Measurements from ENCODE around the gene KBTBD13. TPM values are rescaled to one million over a fixed set of nuclear protein-coding genes. Genes with fewer than 3 reads are reported as not detected.

Gene KBTBD13
- not detected for polyA plus RNA-seq (2012; ENCODE audit: insufficient read length, low read depth)

DNA sequence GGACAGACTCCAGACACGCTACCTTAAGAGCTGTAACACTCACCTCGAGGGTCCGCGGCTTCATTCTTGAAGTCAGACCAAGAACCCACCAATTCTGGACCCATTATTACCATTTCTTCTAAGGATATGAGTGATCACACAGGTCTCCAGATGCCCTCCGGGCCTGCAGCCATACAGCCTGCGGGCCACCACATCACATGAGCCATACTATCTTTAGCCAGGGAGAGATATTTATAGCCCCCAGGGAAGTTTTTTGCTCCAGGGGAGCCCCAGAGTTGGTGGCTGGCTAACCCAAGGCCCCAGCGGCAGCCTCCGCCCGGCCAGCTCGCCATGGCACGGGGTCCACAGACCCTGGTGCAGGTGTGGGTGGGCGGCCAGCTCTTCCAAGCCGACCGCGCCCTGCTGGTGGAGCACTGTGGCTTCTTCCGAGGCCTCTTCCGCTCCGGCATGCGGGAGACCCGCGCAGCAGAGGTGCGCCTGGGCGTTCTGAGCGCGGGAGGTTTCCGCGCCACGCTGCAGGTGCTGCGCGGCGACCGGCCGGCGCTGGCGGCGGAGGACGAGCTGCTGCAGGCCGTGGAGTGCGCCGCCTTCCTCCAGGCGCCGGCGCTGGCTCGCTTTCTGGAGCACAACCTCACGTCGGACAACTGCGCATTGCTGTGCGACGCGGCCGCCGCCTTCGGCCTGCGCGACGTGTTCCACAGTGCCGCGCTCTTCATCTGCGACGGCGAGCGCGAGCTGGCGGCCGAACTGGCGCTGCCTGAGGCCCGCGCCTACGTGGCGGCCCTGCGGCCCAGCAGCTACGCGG lies at the start of gene KBTBD13:
Gene KBTBD13 (plus strand): TSS at position 261 of the 805 bp plus-strand sequence. CDS start 70 bp downstream, at position 331.
- no peak for TF ChIP-seq REST (IDR thresholded peaks at IDR 0.05; ENCODE audit: insufficient read depth in 1 of 2, low read depth in 2 of 2, low read length in 2 of 2)
- TF ChIP-seq POLR2AphosphoS5 (IDR thresholded peaks at IDR 0.05; ENCODE audit: low read depth, low read length): no peak
- TF ChIP-seq FOXP2 (optimal IDR thresholded peaks at IDR 0.05; ENCODE audit: borderline replicate concordance, extremely low read depth, extremely low read length, insufficient read depth): no peak
- TF ChIP-seq SIN3A (IDR thresholded peaks at IDR 0.05; ENCODE audit: borderline replicate concordance, insufficient read depth, low read length): no peak
- TF ChIP-seq TAF1 (IDR thresholded peaks at IDR 0.05; ENCODE audit: borderline replicate concordance, insufficient read depth, low read length): no peak

- TF ChIP-seq TAF1 (IDR thresholded peaks at IDR 0.05; ENCODE audit: borderline replicate concordance, insufficient read depth, low read length) (no peak), SIN3A (IDR thresholded peaks at IDR 0.05; ENCODE audit: borderline replicate concordance, insufficient read depth, low read length) (no peak), REST (IDR thresholded peaks at IDR 0.05; ENCODE audit: insufficient read depth in 1 of 2, low read depth in 2 of 2, low read length in 2 of 2) (no peak), POLR2AphosphoS5 (IDR thresholded peaks at IDR 0.05; ENCODE audit: low read depth, low read length) (no peak), FOXP2 (optimal IDR thresholded peaks at IDR 0.05; ENCODE audit: borderline replicate concordance, extremely low read depth, extremely low read length, insufficient read depth) (no peak)
These were observed 49.8 kb upstream of the KBTBD13 start for GRCh38 chr15:65026756-65027155.

GRCh38 chr15:65027593-65027992 lies 49.0 kb upstream of the KBTBD13 start:
- no peak for TF ChIP-seq TAF1 (IDR thresholded peaks at IDR 0.05; ENCODE audit: borderline replicate concordance, insufficient read depth, low read length)
- TF ChIP-seq SIN3A (IDR thresholded peaks at IDR 0.05; ENCODE audit: borderline replicate concordance, insufficient read depth, low read length): no peak
- TF ChIP-seq POLR2AphosphoS5 (IDR thresholded peaks at IDR 0.05; ENCODE audit: low read depth, low read length): no peak
- TF ChIP-seq FOXP2 (optimal IDR thresholded peaks at IDR 0.05; ENCODE audit: borderline replicate concordance, extremely low read depth, extremely low read length, insufficient read depth): no peak
- no peak for TF ChIP-seq REST (IDR thresholded peaks at IDR 0.05; ENCODE audit: insufficient read depth in 1 of 2, low read depth in 2 of 2, low read length in 2 of 2)

DNA sequence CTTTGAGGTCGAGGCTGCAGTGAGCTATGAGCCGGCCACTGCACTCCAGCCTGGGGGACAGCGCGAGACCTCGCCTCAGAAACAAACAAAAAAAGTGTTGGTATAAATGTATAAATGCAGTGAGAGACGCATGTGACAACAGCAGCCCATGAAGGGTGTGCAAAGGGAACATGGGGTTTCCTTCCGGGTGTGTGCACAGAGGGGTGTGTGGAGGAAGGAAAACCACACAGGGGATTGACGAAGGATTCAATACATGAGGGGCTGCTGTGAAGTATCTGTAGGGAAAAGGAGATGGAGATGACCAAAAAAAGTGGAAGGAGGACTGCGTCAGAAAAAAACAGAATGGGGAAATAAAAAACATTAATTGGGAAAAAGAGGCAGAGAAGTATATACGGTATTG lies 48.2 kb upstream of the KBTBD13 start:
- TF ChIP-seq FOXP2 (optimal IDR thresholded peaks at IDR 0.05; ENCODE audit: borderline replicate concordance, extremely low read depth, extremely low read length, insufficient read depth): no peak
- TF ChIP-seq TAF1 (IDR thresholded peaks at IDR 0.05; ENCODE audit: borderline replicate concordance, insufficient read depth, low read length): no peak

DNA sequence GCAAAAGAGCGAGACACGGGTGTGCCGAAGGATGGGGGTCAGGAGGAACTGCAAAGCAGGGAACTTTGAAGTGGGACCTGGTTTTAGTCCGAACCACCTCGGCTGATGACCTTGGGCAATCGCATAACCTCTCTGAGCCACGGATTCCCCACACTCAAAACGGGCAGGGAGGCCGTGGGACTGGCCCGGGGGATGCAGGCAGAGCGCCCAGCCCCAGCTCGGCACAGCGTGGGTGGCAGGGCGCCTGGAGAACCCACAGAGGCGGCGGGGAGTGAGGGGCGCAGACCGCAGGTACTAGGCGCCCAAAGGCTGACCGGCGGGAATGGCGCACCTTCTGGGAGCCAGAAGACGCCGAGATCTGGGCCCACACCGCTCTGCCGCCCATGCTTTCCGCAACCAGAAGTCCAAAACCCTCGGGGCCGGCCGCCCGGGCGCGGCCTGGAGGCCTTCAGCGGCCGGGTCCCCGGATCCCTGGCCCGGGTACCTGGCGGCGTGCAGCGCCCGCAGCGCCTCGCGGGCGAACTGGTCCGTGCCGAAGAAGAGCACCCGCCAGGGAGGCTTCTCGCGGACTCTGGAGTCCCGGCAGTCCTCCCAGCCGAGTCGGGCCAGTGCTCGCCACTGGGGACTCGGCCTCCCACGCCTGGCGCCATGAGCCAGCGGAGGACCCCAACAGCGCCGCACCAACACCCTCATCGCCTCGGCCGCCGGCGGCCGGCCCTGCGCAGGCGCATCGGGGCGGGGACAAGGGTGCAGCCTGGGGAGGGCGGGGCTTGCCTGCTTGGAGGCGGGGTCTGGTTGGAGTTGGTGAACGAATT lies 47.4 kb upstream of the KBTBD13 start, which contains the start of gene MTFMT:
Gene MTFMT (minus strand): TSS at position 719 of the 815 bp plus-strand sequence. CDS start 26 bp downstream, at position 693.
- TF ChIP-seq FOXP2 (optimal IDR thresholded peaks at IDR 0.05; ENCODE audit: borderline replicate concordance, extremely low read depth, extremely low read length, insufficient read depth) (no peak), REST (IDR thresholded peaks at IDR 0.05; ENCODE audit: insufficient read depth in 1 of 2, low read depth in 2 of 2, low read length in 2 of 2) (no peak), TAF1 (IDR thresholded peaks at IDR 0.05; ENCODE audit: borderline replicate concordance, insufficient read depth, low read length) (peak; percentile 77), SIN3A (IDR thresholded peaks at IDR 0.05; ENCODE audit: borderline replicate concordance, insufficient read depth, low read length) (no peak), POLR2AphosphoS5 (IDR thresholded peaks at IDR 0.05; ENCODE audit: low read depth, low read length) (peak; percentile 99)

Measured in PFSK-1 (cell line).